K562 (cell line): Measurements from ENCODE around the gene QPCT.

Experiments used
- EP300 ChIP-seq: IDR thresholded peaks from 2 replicates; pipeline ENCODE4 v1.6.1; 2012; ENCODE audit warnings: low read length, improper control_type of control experiment
- GTF2B ChIP-seq: IDR thresholded peaks from 2 replicates; pipeline ENCODE4 v1.6.1; 2011; ENCODE audit not compliant: insufficient read length; ENCODE audit errors: extremely low read depth
- JUN ChIP-seq, 2 experiments: sonication (generic) in 1 of 2; formaldehyde crosslinking in 1 of 2; IDR thresholded peaks; 2 replicates each; pipeline versions ENCODE4 v1.6.1 to v1.8.0; 2012 to 2022; ENCODE audit warnings: borderline replicate concordance in 2 of 2, mild to moderate bottlenecking in 2 of 2, improper control_type of control experiment in 1 of 2, low read depth in 1 of 2, low read length in 1 of 2, missing genetic modification reagents in 1 of 2
- MAZ ChIP-seq, 2 experiments: fragments of 450-650 bp in 1 of 2; sonication (generic) in 1 of 2; formaldehyde crosslinking; IDR thresholded peaks in 1 of 2; conservative IDR thresholded peaks in 1 of 2; 2 replicates each; pipeline versions ENCODE4 v1.4.0 to v1.5.0; 2020; ENCODE audit warnings: mild to moderate bottlenecking in 1 of 2, missing genetic modification reagents in 1 of 2
- MIER1 ChIP-seq: fragments of 450-650 bp; IDR thresholded peaks from 2 replicates; pipeline ENCODE4 v1.6.1; 2016; ENCODE audit warnings: antibody characterized with exemption, mild to moderate bottlenecking, low read depth
- MNT ChIP-seq, 2 experiments: fragments of 450-650 bp; conservative IDR thresholded peaks; 2 replicates each; pipeline ENCODE4 v1.6.1; 2017; ENCODE audit warnings: mild to moderate bottlenecking in 2 of 2, moderate library complexity in 2 of 2
- PATZ1 ChIP-seq: fragments of 250-450 bp; sonication (Bioruptor Pico); IDR thresholded peaks from 2 replicates; pipeline ENCODE4 v1.5.0; 2020; ENCODE audit warnings: mild to moderate bottlenecking, borderline replicate concordance
- POLR2A ChIP-seq: fragments of 450-650 bp; conservative IDR thresholded peaks from 2 replicates; pipeline ENCODE4 v1.6.1; 2016
- RAD51 ChIP-seq: fragments of 450-650 bp; IDR thresholded peaks from 2 replicates; pipeline ENCODE4 v1.7.1; 2016; ENCODE audit warnings: low read depth, mild to moderate bottlenecking, borderline replicate concordance
- SMAD1 ChIP-seq: fragments of 150-350 bp; IDR thresholded peaks from 2 replicates; pipeline ENCODE4 v1.6.1; 2014; ENCODE audit warnings: low read length, low read depth; ENCODE audit not compliant: partially characterized antibody
- ZBTB9 ChIP-seq: fragments of 450-650 bp; formaldehyde crosslinking; IDR thresholded peaks from 2 replicates; pipeline ENCODE4 v1.4.0; 2020; ENCODE audit warnings: mild to moderate bottlenecking, moderate library complexity

GRCh38 chr2:37349231-37349860 is 4.9 kb downstream of the QPCT start:
- TF ChIP-seq RAD51 (no peak), EP300 (no peak), GTF2B (no peak), MAZ (CRISPR knock-in tag; conservative IDR thresholded peaks at IDR 0.05 in 1 of 2, IDR thresholded peaks at IDR 0.05 in 1 of 2) (no peak), POLR2A (no peak), JUN (IDR thresholded peaks at IDR 0.05; ENCODE audit: borderline replicate concordance, low read depth, low read length) (no peak), JUN (CRISPR knock-in tag; IDR thresholded peaks at IDR 0.05; ENCODE audit: borderline replicate concordance) (no peak), PATZ1 (CRISPR knock-in tag) (no peak), MNT (conservative IDR thresholded peaks at IDR 0.05) (no peak), MIER1 (no peak), ZBTB9 (no peak), SMAD1 (no peak)
